MM.1S (cell line): ENCODE results near the gene NEGR1.

Experiments
- CTCF ChIP-seq: fragments of 300-600 bp; sonication (generic); IDR thresholded peaks from 2 replicates; pipeline ENCODE4 v1.5.1; 2016; ENCODE audit warnings: antibody characterized with exemption, low read length, mixed read lengths
- EZH2 ChIP-seq: fragments of 300-600 bp; sonication (generic); optimal IDR thresholded peaks from 2 replicates; pipeline ENCODE3; 2017; ENCODE audit warnings: low read depth, mild to moderate bottlenecking, antibody characterized with exemption, low read length, mixed read lengths
- EZH2phosphoT487 ChIP-seq: fragments of 300-600 bp; sonication (generic); IDR thresholded peaks from 2 replicates; pipeline ENCODE4 v1.6.1; 2018; ENCODE audit warnings: antibody characterized with exemption, low read length

- TF ChIP-seq CTCF (no peak), EZH2 (no peak), EZH2phosphoT487 (no peak)
These were observed 544.1 kb downstream of the NEGR1 start for GRCh38 chr1:71738256-71738655.
